Endometrium (tissue), 2 donors: Measurements from ENCODE around the gene MTHFD1L.

Source experiments
- FAIRE-seq: peaks from 2 replicates; lab custom pipeline; 2012; peaks lifted over from hg19 to GRCh38; lab: Jason Lieb, UNC
- donor health status: control.
- donor health status: control.

MTHFD1L gene

DNA sequence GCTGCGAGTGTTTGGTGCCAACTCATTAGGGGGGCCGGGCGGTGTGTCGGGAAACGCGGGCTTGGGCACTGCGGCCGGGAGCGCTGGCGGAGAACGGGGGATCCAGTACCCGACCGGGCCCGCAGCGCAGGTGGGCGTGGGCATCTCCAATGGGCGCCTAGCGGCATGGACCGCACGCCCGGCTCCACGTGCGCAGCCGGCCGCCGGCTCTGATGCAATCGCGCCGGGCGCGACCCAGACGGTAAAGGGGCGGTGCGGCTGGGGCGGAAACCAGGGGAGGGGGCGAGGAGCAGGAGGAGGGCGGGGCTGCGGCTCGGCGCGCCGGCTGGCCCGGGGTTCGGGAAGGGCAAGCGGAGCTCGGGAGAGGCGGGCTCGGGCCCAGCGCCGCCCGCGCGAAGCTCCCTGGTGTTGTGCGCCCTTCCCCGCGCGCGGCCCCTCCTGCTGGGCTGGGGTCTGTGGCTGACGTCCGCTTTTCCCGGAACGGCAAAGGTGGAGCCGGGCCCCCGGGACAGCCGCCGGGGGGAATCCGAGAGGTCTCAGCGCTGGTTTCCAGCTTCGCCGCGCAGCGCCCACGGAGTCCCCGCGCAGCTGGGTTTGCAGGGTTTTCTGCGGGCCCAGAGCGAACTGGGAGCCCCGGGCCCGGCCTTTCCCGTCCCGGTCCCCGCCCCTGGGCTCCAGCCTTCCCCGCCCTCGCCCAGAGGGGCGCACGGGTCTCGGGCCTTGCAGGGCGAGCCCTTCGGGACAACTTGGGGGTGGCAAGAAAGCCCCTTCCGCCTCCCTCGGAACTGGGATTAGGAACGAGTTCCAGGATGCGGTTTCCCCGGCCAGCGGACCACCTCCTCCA, 867 bp downstream of the MTHFD1L start:
- no peak for FAIRE-seq

DNA sequence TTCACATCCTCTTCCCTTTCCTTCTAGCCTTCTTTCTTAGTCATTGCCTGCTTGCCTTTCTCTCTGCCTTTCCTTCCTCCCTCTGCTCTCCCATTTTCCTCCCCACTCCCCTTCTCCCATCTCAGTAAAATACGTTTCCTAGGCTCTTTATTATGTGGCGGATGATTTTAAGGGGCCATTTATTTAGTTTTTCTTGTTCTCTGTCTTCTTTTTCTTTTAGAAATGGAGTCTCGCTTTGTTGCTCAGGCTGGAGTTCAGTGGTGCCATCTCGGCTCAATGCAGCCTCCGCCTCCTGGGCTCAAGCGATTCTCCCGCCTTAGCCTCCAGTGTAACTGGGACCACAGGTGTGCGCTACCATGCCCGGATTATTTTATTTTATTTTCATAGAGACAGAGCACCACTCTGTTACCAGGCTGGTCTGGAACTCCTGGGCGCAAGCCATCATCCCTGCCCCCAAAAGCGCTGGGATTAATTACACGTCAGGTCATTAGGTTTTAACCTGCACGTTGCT, 1.5 kb downstream of the MTHFD1L start:
- no peak for FAIRE-seq

DNA sequence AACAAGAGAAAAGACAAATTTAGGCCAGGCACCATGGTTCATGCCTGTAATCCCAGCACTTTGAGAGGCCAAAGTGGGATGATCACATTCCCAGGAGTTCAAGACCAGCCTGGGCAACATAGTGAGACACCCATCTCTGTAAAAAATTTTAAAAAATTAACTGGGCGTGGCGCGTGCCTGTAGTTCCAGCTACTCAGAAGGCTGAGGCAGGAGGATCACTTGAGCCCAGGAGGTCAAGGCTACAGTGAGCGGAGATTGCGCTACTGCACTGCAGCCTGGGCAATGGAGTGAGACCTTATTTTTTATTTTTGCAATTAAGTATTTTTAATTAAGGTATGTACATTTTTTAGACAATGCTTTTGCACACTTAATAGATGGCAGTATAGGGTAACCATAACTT, 3.3 kb downstream of the MTHFD1L start:
- no peak for FAIRE-seq

DNA sequence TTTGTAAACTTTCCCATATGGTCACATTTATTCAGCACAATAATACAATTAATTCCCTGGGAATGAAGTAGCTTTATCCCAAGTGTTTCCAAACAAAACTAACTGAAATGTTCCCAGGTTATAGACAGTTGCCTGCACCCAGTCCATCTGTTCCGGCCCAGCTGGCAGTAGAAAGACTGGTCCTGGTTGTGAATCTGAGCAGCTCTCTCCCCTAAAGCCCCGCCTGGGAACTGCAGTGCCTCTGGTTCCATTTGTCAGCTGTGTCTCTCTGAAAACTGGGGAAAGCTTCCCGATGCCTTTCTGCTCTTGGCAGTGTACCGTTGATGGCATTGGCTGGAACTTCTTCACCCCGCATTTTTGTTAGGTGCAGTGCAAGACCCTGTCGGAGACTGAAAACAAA, 8.7 kb downstream of the MTHFD1L start:
- no peak for FAIRE-seq

DNA sequence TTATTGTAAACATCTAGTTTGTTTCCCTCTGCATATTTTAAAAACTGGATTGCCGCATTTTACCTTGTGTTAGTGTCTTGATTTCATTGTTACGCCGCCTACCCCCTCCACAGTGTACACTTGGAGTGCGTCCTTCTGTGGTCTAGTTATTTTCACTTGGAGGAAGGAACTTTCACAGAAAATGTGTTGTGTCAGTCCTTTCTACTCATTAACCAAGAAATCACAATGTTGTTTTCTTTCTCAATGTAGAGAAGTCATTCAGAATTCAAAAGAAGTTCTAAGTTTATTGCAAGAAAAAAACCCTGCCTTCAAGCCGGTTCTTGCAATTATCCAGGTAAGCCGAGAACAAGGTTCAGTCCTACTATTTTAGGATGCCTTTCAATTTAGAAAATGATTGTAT, 10.3 kb downstream of the MTHFD1L start:
- FAIRE-seq: no peak

DNA sequence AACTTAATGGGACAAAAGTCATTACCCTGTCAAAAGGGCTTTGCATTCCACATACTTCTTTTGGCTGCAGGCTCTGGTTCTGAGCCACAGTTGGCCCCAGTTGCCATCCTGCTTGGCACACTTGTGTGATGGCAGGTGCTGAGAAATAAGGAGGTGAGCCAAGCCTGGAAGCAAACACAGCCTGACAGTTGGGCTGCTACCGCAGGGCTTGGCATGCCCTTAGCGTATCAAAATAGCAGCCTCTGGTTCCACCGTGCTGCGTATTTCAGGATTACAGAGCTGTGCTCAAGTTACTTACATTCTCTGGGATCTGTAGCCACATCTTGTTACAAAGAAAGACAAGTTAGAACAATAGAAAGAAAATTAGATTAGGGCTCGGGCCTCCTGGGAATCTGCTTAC, 11.1 kb downstream of the MTHFD1L start:
- FAIRE-seq: no peak

DNA sequence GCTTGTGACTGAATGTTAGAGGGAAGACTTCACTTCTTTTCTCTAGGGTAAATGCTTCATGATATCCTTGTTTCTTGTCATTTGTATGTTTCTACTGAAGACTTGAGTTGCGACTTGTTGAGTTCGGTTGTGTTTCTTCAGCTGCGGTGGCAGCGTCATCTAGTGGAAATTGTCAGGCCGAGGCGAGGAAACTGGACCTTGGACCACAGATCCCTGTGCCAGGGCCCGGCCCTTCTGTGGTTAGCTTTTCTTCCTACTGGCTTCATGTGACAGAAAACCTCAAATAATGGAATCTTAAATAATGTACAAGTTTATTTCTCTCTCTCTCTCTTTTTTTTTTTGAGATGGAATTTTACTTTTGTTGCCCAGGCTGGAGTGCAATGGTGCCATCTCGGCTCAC, 12.4 kb downstream of the MTHFD1L start:
- FAIRE-seq: no peak

DNA sequence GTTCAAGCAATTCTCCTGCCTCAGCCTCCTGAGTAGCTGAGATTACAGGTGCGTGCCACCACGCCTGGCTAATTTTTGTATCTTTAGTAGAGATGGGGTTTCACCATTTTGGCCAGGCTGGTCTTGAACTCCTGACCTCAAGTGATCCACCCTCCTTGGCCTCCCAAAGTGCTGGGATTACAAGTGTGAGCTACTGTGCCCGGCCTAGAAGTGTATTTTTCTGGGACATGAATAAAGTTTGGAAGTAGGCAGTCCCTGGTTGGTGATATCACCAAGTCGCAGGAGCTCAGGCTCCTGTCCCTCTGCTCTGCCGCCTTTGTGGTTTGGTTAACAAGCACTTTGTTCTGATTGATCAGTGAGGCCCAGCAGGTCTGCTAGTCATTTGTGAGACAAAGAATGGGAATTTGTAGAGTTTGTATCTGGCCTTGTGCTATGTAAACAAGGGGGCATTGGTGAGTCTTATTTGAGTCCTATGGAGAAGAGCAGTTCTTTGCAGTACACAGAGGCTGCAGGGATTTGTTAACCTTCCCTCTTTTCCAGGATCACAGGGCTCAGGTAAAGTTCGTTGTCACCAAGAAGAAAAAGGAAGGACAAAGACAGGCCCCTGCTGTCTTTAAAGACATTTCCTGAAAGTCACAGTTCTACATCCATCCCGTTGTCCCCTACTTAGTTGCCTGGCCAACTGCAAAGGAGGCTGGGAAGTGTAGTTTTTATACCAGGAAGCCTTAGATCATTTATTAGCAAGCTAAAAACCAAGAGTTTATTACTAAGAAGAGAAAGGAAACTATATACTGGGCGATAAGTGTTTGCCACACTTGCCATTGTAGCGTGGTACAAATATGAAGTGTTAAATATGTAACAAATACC, 13.1 kb downstream of the MTHFD1L start:
- no peak for FAIRE-seq

DNA sequence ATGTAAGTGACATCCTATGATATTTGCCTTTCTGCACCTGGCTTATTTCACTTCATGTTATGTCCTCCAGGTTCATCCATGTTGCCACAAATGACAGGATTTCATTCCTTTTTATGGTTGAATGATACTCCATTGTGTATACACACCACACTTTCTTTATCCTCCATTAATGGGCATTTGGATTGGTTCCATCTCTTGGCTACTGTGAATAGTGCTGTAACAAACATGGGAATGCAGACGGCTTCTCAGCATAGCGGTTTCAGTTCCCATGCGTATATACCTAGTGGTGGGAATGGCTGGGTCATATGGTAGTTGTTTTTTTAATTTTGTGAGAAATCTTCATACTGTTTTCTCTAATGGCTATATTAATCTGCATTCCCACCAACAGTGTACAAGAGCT, 14.8 kb downstream of the MTHFD1L start:
- no peak for FAIRE-seq

DNA sequence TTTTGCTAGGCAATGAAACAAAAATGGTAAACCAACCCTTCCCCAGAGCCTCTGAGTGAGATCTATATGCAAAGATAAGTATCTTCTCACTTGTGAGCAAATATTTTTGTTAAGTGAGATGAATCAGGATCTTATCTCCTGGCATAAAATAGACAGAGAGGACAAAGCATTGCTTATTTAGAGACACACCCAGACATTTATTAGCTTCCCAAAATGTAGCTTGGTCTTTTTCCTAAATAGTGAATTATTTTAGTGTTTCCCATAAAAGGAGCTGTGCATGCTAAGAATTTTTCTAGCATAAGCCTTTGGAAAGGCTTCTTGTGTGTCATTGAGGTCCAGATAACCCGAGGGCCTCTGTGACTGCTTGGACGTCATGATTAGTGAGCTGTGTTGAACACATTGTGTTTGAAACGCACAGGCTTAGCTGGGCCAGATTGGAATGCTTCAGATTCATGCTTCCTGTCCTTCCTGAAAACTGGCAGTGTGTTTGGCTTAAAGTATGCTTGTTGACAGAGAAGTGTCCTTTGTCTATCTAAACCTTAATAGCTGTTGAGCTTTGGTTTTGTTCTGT, 16.5 kb downstream of the MTHFD1L start:
- peak; percentile 23 for FAIRE-seq

DNA sequence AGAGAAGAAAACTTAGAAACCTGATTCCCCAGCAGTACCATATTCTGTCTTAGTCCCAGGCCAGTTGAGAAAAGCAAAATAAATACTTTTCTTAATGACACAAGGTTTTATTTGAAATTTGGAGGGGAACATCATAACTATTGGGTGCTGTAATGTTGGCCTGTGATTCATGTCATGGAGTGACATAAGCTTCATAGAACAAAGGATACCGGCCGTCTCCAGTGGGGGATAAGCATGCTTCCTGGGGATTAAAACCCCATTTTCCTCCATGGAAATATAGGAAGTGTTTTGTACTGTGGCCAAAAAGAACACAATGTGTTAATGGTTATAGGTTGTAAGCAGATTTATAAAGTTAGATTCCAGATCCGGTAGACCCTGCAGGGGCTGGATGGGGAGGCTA, 18.0 kb downstream of the MTHFD1L start:
- no peak for FAIRE-seq

DNA sequence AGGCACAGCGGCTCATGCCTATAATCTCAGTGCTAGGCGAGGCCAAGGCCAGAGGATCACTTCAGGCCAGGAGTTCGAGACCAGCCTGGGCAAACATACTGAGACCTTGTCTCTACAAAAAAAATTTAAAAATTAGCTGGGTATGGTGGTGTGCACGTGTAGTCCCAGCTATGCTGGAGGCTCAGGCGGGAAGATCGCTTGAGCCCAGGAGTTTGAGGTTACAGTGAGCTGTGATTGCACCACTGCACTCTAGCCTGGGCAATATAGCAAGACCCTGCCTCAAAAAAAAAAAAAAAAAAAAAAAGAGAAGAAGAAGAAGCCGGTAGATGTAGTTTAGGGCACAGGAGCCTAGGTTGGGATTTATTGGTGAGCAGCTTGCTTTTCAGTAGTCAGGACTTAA, 20.7 kb downstream of the MTHFD1L start:
- FAIRE-seq: no peak

DNA sequence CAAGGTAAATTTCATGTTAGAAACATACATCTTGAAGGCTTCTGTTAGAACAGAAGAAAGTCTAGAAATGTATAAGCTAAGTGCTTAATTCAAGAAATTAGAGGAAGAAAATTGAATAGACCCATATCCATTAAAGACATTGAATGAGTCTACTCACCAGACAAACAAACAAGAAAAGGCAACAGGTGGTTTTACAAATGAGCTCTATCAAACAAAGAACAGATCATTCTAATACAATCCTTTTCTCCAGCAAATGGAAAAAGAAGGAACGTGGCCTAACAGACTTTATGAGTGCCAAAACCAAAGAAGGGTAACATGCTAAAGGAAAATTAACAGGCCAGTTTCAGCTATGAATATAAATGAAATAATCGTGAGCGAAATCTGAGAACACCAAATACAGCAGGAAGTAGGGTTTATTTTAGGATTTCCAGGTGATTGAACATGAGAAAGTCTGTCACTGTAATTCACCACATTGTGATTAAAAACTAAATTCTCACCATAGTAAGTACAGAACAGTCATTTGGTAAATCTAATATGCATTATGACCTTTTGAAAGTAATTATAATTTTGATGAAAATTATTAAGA, 22.6 kb downstream of the MTHFD1L start:
- no peak for FAIRE-seq

DNA sequence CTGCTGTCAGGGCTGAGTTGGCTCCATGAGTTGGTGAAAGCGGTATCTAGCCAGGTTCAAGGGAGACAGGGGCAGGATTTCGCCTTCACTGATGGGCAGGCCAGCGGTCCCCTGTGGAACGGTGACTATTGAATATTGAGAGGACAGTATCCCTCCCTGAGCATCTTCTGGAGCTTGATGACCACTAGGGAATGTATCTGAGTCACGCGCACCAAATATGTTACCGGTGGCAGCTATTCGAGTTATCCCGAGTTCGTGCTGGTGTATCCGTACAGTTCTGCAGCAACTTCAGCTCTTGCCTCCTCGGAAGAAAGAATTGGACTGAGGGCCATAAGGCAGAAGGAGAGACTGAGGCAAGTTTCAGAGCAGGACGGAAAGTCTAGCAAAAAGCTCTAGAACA, 24.8 kb downstream of the MTHFD1L start:
- FAIRE-seq: no peak

DNA sequence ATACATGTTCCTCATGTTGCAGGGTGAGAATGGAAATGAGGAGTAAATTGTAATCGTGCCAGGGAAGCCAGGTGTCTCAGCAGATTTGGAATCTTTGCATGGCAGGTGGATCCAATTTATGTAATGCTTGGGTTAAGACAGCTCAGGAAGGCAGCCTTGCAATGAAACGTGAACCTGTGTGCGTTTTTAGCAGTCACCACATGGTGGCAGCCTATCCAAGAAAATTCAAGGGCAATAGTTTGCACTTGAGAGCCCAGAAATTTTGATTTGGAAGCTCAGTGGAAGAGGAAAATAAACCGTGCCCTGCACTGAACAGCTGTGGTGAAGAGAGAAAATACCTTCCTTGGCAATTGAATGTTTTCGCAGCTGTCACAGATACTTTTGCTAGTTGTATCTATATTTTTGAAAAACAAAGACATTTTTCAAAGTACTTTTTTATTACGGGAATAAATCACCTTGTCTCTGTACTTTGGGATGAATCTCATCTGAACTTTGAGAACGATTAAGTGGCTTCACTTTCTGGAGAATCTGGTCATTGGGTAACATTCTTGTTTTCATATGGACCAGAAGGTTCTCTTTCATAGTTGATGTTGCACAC, 26.5 kb downstream of the MTHFD1L start:
- peak; percentile 81 for FAIRE-seq

DNA sequence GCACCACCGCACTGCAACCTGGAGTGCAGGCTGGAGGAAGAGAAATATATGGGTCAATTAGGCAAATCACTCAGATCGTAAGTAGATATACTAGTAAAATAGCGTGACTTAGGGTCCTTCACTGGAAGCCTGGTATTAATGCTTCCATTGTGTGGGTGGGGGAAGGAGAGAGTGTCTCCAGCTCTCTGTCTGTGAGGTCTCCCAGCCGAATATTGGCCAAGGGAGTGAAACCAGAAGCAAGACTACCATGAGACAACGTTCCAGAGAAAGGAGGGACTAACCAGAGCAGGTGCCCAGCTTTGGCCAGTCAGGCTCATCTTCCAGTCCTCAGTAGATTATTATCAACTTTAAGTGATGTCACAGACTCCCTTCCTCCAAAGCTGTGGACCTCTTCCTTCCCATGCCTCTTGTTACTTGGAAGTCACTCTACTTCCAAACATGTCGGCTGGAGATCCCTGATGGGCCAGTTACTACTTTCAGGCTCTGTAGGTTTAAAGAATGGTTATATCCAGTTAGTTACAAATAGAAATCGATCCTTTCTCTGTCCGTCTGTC, 28.8 kb downstream of the MTHFD1L start:
- FAIRE-seq: no peak

DNA sequence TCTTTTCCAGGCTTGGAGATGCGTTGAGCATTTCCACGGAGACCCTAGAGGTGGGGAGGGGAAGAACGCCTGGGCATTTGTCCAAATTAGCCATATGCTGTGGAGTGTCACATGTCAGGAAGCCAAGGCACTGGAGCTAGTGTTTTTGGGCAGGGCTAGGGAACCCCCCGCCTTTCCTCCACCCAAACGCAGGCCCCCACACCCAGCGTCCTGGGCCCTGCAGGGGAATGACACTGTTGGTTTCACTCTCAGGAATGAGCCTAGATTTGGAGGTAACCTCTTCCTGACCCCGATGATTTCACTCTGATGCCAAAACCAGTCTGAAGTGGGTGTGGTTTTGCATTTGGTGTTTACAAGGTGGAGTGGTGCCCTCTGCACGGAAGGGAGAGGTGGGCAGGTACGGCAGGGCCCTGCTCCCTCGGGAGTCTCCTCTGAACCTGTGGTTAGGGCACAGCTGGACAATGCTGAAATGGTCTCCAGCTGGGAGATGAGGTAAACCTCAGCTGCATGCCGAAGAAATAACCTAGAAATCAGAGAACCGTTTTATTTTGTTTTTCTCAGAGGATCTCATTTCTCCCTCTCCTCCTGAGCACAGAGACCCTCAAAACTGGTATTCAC, 29.5 kb downstream of the MTHFD1L start:
- no peak for FAIRE-seq

DNA sequence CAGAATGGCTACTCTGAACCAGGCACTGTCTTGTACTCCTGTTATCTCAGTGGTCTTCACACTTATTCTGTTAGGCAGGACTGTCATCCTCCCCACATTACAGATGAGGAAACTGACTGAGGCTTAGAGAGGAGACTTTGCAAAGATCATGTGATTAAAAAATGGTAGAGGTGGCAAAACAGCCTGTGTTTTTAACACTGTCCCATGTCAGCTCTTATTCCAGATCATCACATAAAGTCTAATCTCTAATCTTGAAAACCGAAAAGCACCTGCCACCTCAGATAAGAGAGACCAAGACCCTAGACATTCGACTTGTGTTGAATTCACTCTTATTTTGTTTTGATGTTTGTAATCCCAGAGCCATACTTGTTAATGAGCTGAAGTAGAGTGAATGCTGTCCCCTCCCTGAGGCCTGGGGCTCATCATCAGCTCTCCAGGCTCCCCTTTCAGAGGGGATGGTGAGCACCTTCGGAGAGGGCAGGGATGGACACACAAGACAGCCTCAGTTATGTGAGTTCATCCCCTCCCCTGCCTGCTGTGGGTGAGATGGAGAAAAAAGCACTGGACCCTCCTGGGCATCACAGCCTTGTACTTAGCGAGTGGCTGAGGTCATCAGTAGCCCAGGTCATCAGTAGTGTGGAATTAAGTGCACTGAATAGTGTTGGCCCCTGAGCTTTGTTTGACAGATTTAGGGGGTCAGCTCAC, 30.6 kb downstream of the MTHFD1L start:
- no peak for FAIRE-seq

DNA sequence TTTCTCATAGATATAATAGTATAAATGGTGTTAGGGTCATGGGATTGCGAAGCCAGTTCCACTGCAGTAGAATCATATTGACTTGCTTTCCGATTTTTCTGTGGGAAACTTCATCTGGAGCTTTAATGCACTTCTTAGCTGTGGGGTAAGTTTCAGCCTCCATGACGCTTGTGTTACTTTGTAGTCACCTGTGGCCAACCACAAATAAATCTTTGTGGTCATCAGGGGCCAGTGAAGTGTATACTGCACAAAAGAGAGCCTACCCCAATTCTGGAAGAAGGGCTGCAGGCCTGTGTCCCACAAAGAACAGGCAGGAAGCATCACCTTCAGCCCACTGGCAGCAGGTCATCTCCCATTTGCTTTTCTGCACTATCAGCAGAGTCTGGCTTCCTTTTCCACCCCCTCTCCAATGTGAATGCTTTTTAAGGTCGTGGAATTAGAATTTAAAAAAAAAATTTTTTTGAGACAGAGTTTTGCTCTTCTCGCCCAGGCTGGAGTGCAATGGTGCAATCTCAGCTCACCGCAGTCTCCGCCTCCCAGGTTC, 32.0 kb downstream of the MTHFD1L start:
- FAIRE-seq: no peak
